ENCODE measurements around the gene USP6.
"Not testable (repeated sequence)": the region's sequence is repeated elsewhere in the genome, so short reads cannot be mapped to it uniquely, and the experiment has no call there.

- TF ChIP-seq POLR2A (IDR thresholded peaks at IDR 0.05; ENCODE audit: low read depth, low read length); POLR2AphosphoS5 (IDR thresholded peaks at IDR 0.05; ENCODE audit: low read depth, low read length); TAF1 (IDR thresholded peaks at IDR 0.05; ENCODE audit: low read depth, low read length); PAX5 (IDR thresholded peaks at IDR 0.05; ENCODE audit: insufficient read depth, low read length, severe bottlenecking); POU2F2 (IDR thresholded peaks at IDR 0.05; ENCODE audit: low read depth, low read length); SPI1 (IDR thresholded peaks at IDR 0.05; ENCODE audit: low read depth, low read length): not testable (repeated sequence)
Observed at GRCh38 chr17:5217562-5217961, 101.7 kb downstream of the USP6 start.
